ENCODE measurements around the gene GRIN3B. TPM values are rescaled to one million over a fixed set of nuclear protein-coding genes. Genes with fewer than 3 reads are reported as not detected.
A peak's percentile ranks its signal among the peaks of the same experiment; 100 is the strongest.

GRIN3B gene
- total RNA-seq, 4 donors from 2014 or later = not detected

GRCh38 chr19:999379-999719, 870 bp upstream of the GRIN3B start:
- WGBS, 2 donors (ENCODE audit: low coverage in 1 of 2) = 48 to 67% methylated on average over 2 to 3 of the region's 3 CpGs
- TF ChIP-seq CTCF (IDR thresholded peaks at IDR 0.05) (no peak), EP300 (IDR thresholded peaks at IDR 0.05) (no peak), POLR2A (IDR thresholded peaks at IDR 0.05) (no peak), POLR2AphosphoS5 (IDR thresholded peaks at IDR 0.05) (no peak)
- Histone ChIP-seq H3K4me1 (peaks cover 0 to 33% (median 16%) of the 10 kb centered on the region in 3 donors), H3K9me3 (no peaks in the 10 kb centered on the region), H3K27ac (no peak overlapping the region), H3K27me3 (peaks cover 100% of the 10 kb centered on the region), H3K36me3 (peaks cover 0 to 15% of the 10 kb centered on the region in 2 donors), H3K4me3 (no peak overlapping the region)
- no peak for ATAC-seq

- no peak for ATAC-seq
- 10 to 50% methylated on average over 2 to 9 of the region's 73 CpGs for WGBS, 2 donors (ENCODE audit: low coverage in 1 of 2)
- H3K9me3 ChIP-seq = no peaks in the 10 kb centered on the region
- peaks cover 0 to 31% (median 15%) of the 10 kb centered on the region in 3 donors for H3K4me1 ChIP-seq
- peak overlapping the region in 1 of 2 donors; percentile 36 for H3K4me3 ChIP-seq
- peaks cover 86% of the 10 kb centered on the region for H3K27me3 ChIP-seq
- H3K36me3 ChIP-seq = no peaks in the 10 kb centered on the region
- H3K27ac ChIP-seq = no peak overlapping the region
- no peak for TF ChIP-seq POLR2A (IDR thresholded peaks at IDR 0.05)
- no peak for TF ChIP-seq POLR2AphosphoS5 (IDR thresholded peaks at IDR 0.05)
Measured at GRCh38 chr19:1000591-1001537, 645 bp downstream of the GRIN3B start.

- TF ChIP-seq CTCF (IDR thresholded peaks at IDR 0.05) = peak in 3 of 4 experiments; percentile 84 to 96 (median 85)
- no peak for TF ChIP-seq POLR2AphosphoS5 (IDR thresholded peaks at IDR 0.05)
- TF ChIP-seq POLR2A (IDR thresholded peaks at IDR 0.05) = no peak
- Histone ChIP-seq H3K27me3 (peaks cover 78% of the 10 kb centered on the region), H3K9me3 (no peaks in the 10 kb centered on the region), H3K36me3 (no peaks in the 10 kb centered on the region), H3K4me3 (no peak overlapping the region), H3K27ac (no peak overlapping the region), H3K4me1 (peaks cover 0 to 23% (median 9%) of the 10 kb centered on the region in 3 donors)
- peak; percentile 63 for ATAC-seq
- 0% methylated on average over 1 to 2 of the region's 20 CpGs for WGBS, 2 donors (ENCODE audit: low coverage in 1 of 2)
Measured at GRCh38 chr19:1001538-1002166, 1.4 kb downstream of the GRIN3B start.

GRCh38 chr19:1002600-1002999, 2.4 kb downstream of the GRIN3B start:
- no peak for ATAC-seq
- TF ChIP-seq EP300 (IDR thresholded peaks at IDR 0.05) (no peak), CTCF (IDR thresholded peaks at IDR 0.05) (no peak), POLR2A (IDR thresholded peaks at IDR 0.05) (no peak), POLR2AphosphoS5 (IDR thresholded peaks at IDR 0.05) (no peak)
- 51 to 61% methylated on average over 3 to 4 of the region's 4 CpGs for WGBS, 2 donors (ENCODE audit: low coverage in 1 of 2)
- Histone ChIP-seq H3K36me3 (no peaks in the 10 kb centered on the region), H3K9me3 (no peaks in the 10 kb centered on the region), H3K27me3 (peaks cover 69% of the 10 kb centered on the region), H3K27ac (no peak overlapping the region), H3K4me3 (no peak overlapping the region), H3K4me1 (peaks cover 0 to 21% (median 9%) of the 10 kb centered on the region in 3 donors)

GRCh38 chr19:1003283-1003682, 3.1 kb downstream of the GRIN3B start:
- peaks cover 0 to 21% (median 9%) of the 10 kb centered on the region in 3 donors for H3K4me1 ChIP-seq
- peaks cover 62% of the 10 kb centered on the region for H3K27me3 ChIP-seq
- no peak overlapping the region for H3K27ac ChIP-seq
- 81% methylated on average over 5 of the region's 37 CpGs; no CpG with 5 or more reads in 1 of the 2 donors for WGBS, 2 donors (ENCODE audit: low coverage in 1 of 2)
- H3K9me3 ChIP-seq = no peaks in the 10 kb centered on the region
- no peak for ATAC-seq
- no peak for TF ChIP-seq POLR2AphosphoS5 (IDR thresholded peaks at IDR 0.05)
- TF ChIP-seq EP300 (IDR thresholded peaks at IDR 0.05) = no peak
- H3K36me3 ChIP-seq = no peaks in the 10 kb centered on the region
- H3K4me3 ChIP-seq = no peak overlapping the region
